NCI-H460 (cell line): ENCODE measurements around the gene CAMKMT. TPM values are rescaled to one million over a fixed set of nuclear protein-coding genes. Genes with fewer than 3 reads are reported as not detected.

Source experiments
- DNase-seq: peaks from one replicate; pipeline ENCODE4 v3.0.0-alpha.2; 2016; ENCODE audit warnings: low read depth; ENCODE audit errors: extremely low read depth
- total RNA-seq: library from RNA; depleted of rRNA; stranded (reverse); fragments of >200 nt; shearing (Covaris generic); gene quantifications from 2 replicates; pipeline ENCODE4 v1.2.3, GENCODE V29; 2014

The CAMKMT gene
- total RNA-seq, 1 experiment from 2014 or later = 10.3 TPM

- DNase-seq = no peak
These were observed 274.0 kb downstream of the CAMKMT start for GRCh38 chr2:44635725-44636124.

- DNase-seq = no peak
These were observed 276.9 kb downstream of the CAMKMT start for GRCh38 chr2:44638649-44639048.

GRCh38 chr2:44639399-44639798 is 277.7 kb downstream of the CAMKMT start:
- DNase-seq = no peak

GRCh38 chr2:44642123-44642857 is 280.5 kb downstream of the CAMKMT start:
- no peak for DNase-seq

- DNase-seq = no peak
These were observed 284.2 kb downstream of the CAMKMT start for GRCh38 chr2:44645937-44646336.

GRCh38 chr2:44649381-44649780 is 287.6 kb downstream of the CAMKMT start:
- no peak for DNase-seq

- no peak for DNase-seq
These were observed 289.0 kb downstream of the CAMKMT start for GRCh38 chr2:44650796-44651195.

GRCh38 chr2:44651974-44652373 is 290.2 kb downstream of the CAMKMT start:
- no peak for DNase-seq

- no peak for DNase-seq
These were observed 291.0 kb downstream of the CAMKMT start for GRCh38 chr2:44652701-44653100.

GRCh38 chr2:44655401-44655864 is 293.7 kb downstream of the CAMKMT start:
- no peak for DNase-seq

- DNase-seq = no peak
These were observed 294.7 kb downstream of the CAMKMT start for GRCh38 chr2:44656460-44656859.

GRCh38 chr2:44663471-44664073 is 301.8 kb downstream of the CAMKMT start:
- DNase-seq = no peak

- no peak for DNase-seq
These were observed 306.6 kb downstream of the CAMKMT start for GRCh38 chr2:44668336-44668735.

GRCh38 chr2:44671276-44671675 is 309.5 kb downstream of the CAMKMT start:
- no peak for DNase-seq

GRCh38 chr2:44671916-44672315 is 310.2 kb downstream of the CAMKMT start:
- no peak for DNase-seq

- no peak for DNase-seq
These were observed 310.7 kb downstream of the CAMKMT start for GRCh38 chr2:44672431-44672830.

- no peak for DNase-seq
These were observed 312.9 kb downstream of the CAMKMT start for GRCh38 chr2:44674473-44675284.

GRCh38 chr2:44676379-44676778 is 314.6 kb downstream of the CAMKMT start:
- no peak for DNase-seq

- no peak for DNase-seq
These were observed 317.8 kb downstream of the CAMKMT start for GRCh38 chr2:44679584-44679983.

GRCh38 chr2:44679990-44680389 is 318.2 kb downstream of the CAMKMT start:
- DNase-seq = no peak

GRCh38 chr2:44680424-44680971 is 318.8 kb downstream of the CAMKMT start:
- no peak for DNase-seq
